Measurements from ENCODE around the gene FBRS.

- TF ChIP-seq CTCF (IDR thresholded peaks at IDR 0.05 in 4 of 5, conservative IDR thresholded peaks at IDR 0.05 in 1 of 5) (no peak), POLR2A (IDR thresholded peaks at IDR 0.05) (no peak)
Measured at GRCh38 chr16:30667361-30667905, 9.2 kb downstream of the FBRS start.
